CD4-positive, alpha-beta T cell treated with Interleukin-1 beta for 1 hour (primary cell): Measurements from ENCODE around the gene RPL36AL.

Source experiments
- DNase-seq, 2 donors: peaks; one replicate each; pipeline ENCODE4 v3.0.0-alpha.2; 2020 to 2022

RPL36AL gene

DNA sequence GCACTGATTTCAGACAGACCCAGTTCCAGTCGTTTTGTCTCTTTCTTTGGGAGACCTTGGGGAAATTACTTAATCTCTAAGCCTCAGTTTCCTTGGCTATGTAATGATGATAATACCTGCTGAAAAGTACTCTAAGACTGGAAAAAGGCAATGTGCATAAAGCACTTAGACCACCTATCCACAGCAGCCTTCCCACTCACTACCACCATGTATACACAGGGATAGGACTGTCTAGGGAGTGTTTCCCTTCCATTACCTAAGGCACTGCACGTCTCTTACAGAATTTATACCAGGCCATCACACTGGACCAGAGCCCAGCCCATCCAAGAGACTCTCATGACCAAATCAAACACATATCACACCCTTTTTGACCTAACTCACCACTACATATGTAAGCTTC lies 40.6 kb downstream of the RPL36AL start:
- no peak for DNase-seq

- no peak for DNase-seq
These were observed 42.3 kb downstream of the RPL36AL start for GRCh38 chr14:49578141-49578540.

- no peak for DNase-seq
These were observed 46.4 kb downstream of the RPL36AL start for GRCh38 chr14:49574038-49574437.

DNA sequence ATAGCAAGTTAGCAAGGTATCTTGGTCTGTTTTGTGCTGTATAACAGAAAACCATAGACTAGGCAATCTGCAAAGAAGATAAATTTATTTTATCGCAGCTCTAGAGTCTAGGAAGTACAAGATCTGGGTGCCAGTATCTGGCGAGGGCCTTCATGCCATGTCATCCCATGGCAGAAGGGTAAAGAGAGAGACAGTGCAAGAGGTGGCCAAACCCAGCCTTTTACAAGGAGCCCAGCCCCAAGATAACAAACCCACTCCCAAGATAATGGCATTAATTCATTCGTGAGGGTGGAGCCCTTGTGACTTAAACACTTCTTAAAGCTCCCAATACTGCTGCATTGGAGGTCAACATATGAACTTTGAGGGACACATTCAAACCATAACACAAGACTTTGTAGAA lies 51.1 kb downstream of the RPL36AL start:
- no peak for DNase-seq
